Body of pancreas (tissue), 4 donors: Measurements from ENCODE around the gene CTTNBP2. TPM values are rescaled to one million over a fixed set of nuclear protein-coding genes. Genes with fewer than 3 reads are reported as not detected.

Experiments used
- ATAC-seq: fragments of 150-250 bp; one replicate; pipeline ENCODE4 v1.9.1; 2016
- DNase-seq, 4 donors: peaks; one replicate each; pipeline ENCODE4 v3.0.0-alpha.2; 2019
- H3K27ac ChIP-seq, 4 donors: fragments of 200-600 bp; sonication (generic); 1 replicate in 3 of 4; 2 replicates in 1 of 4; pipeline versions ENCODE4 v1.5.1 to v1.6.1; 2016 to 2019; ENCODE audit warnings: mild to moderate bottlenecking in 1 of 4, mixed read lengths in 1 of 4, moderate library complexity in 1 of 4
- H3K27me3 ChIP-seq, 2 donors: fragments of 200-600 bp; sonication (generic); one replicate each; pipeline ENCODE4 v1.6.0; 2016; ENCODE audit warnings: mild to moderate bottlenecking in 1 of 2
- H3K36me3 ChIP-seq, 2 donors: fragments of 200-600 bp; sonication (generic); replicated peaks in 1 of 2; 2 replicates each; pipeline ENCODE4 v1.5.1; 2016; ENCODE audit warnings: low read depth in 2 of 2; ENCODE audit not compliant: insufficient read depth in 1 of 2
- H3K4me1 ChIP-seq: fragments of 200-600 bp; sonication (generic); one replicate; pipeline ENCODE4 v1.6.0; 2016
- H3K4me3 ChIP-seq, 2 donors: fragments of 200-600 bp; sonication (generic); 1 replicate in 1 of 2; 2 replicates in 1 of 2; pipeline ENCODE4 v1.5.1; 2016 to 2019
- H3K9me3 ChIP-seq, 3 donors: fragments of 200-600 bp; sonication (generic); 1 replicate in 2 of 3; 2 replicates in 1 of 3; pipeline ENCODE4 v1.5.1; 2016
- CTCF ChIP-seq, 7 experiments: fragments of 450-650 bp in 4 of 7; fragments of 200-600 bp in 3 of 7; sonication (generic) in 3 of 7; IDR thresholded peaks; one replicate each; pipeline ENCODE4 v1.5.1; 2016 to 2019; ENCODE audit warnings: antibody characterized with exemption in 7 of 7
- POLR2A ChIP-seq, 3 donors: fragments of 450-650 bp; IDR thresholded peaks; one replicate each; pipeline ENCODE4 v1.6.1; 2016; ENCODE audit warnings: antibody characterized with exemption in 3 of 3, mild to moderate bottlenecking in 2 of 3
- WGBS, 2 donors: methylation state at CpG; one replicate each; pipeline ENCODE4 v1.1.5; 2017; 5-methylcytosine and 5-hydroxymethylcytosine counted together
- intact Hi-C: fragments of 100-400 bp; cut with DNase I; formaldehyde crosslinking; loops from one replicate; pipeline ENCODE4 v1.15.1; 2023
- total RNA-seq, 2 donors: library from RNA; depleted of rRNA; stranded (reverse); fragments of >200 nt; gene quantifications; one replicate each; pipeline ENCODE4 v1.1.0, GENCODE V29; 2016

The CTTNBP2 gene
- total RNA-seq, 2 donors from 2014 or later, result 18.5 to 25.7 TPM

GRCh38 chr7:117829450-117830117 lies 43.7 kb downstream of the CTTNBP2 start:
- no peak overlapping the region for H3K4me3 ChIP-seq
- ATAC-seq (no peak), DNase-seq (no peak)
- peaks cover 30% of the 10 kb centered on the region for H3K4me1 ChIP-seq
- H3K27ac ChIP-seq, result peak overlapping the region in 2 of 4 donors; percentile 7 to 55
- TF ChIP-seq CTCF (IDR thresholded peaks at IDR 0.05), result no peak
- no peak for TF ChIP-seq POLR2A (IDR thresholded peaks at IDR 0.05)
- intact Hi-C loops, result no loop called here
- no peaks in the 10 kb centered on the region for H3K36me3 ChIP-seq
- WGBS, 2 donors, result 52 to 62% methylated on average over 1 of the region's 1 CpG
- no peaks in the 10 kb centered on the region for H3K27me3 ChIP-seq
- no peaks in the 10 kb centered on the region for H3K9me3 ChIP-seq

GRCh38 chr7:117828825-117829224 lies 44.4 kb downstream of the CTTNBP2 start:
- TF ChIP-seq POLR2A (IDR thresholded peaks at IDR 0.05), result no peak
- no peak for TF ChIP-seq CTCF (IDR thresholded peaks at IDR 0.05)
- no peak overlapping the region for H3K4me3 ChIP-seq
- peaks cover 30% of the 10 kb centered on the region for H3K4me1 ChIP-seq
- H3K36me3 ChIP-seq, result no peaks in the 10 kb centered on the region
- DNase-seq (no peak), ATAC-seq (no peak)
- intact Hi-C loops, result no loop called here
- peak overlapping the region in 1 of 4 donors; percentile 7 for H3K27ac ChIP-seq
- no peaks in the 10 kb centered on the region for H3K27me3 ChIP-seq
- WGBS, 2 donors, result 88% methylated on average over 2 of the region's 2 CpGs
- no peaks in the 10 kb centered on the region for H3K9me3 ChIP-seq

- peaks cover 30% of the 10 kb centered on the region for H3K4me1 ChIP-seq
- TF ChIP-seq CTCF (IDR thresholded peaks at IDR 0.05) (no peak), POLR2A (IDR thresholded peaks at IDR 0.05) (no peak)
- H3K4me3 ChIP-seq, result no peak overlapping the region
- H3K27ac ChIP-seq, result peak overlapping the region in 1 of 4 donors; percentile 4
- no peaks in the 10 kb centered on the region for H3K9me3 ChIP-seq
- 26 to 68% methylated on average over 2 of the region's 2 CpGs for WGBS, 2 donors
- H3K36me3 ChIP-seq, result no peaks in the 10 kb centered on the region
- intact Hi-C loops, result no loop called here
- ATAC-seq (no peak), DNase-seq (no peak)
- no peaks in the 10 kb centered on the region for H3K27me3 ChIP-seq
Observed at GRCh38 chr7:117827862-117828261, 45.4 kb downstream of the CTTNBP2 start.

GRCh38 chr7:117825132-117825531 lies 48.1 kb downstream of the CTTNBP2 start:
- no peak for ATAC-seq
- Histone ChIP-seq H3K36me3 (no peaks in the 10 kb centered on the region), H3K4me3 (no peak overlapping the region), H3K27ac (no peak overlapping the region), H3K27me3 (no peaks in the 10 kb centered on the region), H3K9me3 (no peaks in the 10 kb centered on the region), H3K4me1 (peaks cover 16% of the 10 kb centered on the region)
- WGBS, 2 donors, result 79 to 88% methylated on average over 2 of the region's 2 CpGs
- DNase-seq, result no peak
- TF ChIP-seq POLR2A (IDR thresholded peaks at IDR 0.05) (no peak), CTCF (IDR thresholded peaks at IDR 0.05) (no peak)
- intact Hi-C loops, result no loop called here

GRCh38 chr7:117824592-117824991 lies 48.6 kb downstream of the CTTNBP2 start:
- H3K36me3 ChIP-seq, result no peaks in the 10 kb centered on the region
- H3K4me1 ChIP-seq, result peaks cover 11% of the 10 kb centered on the region
- DNase-seq, result no peak
- no peak for TF ChIP-seq CTCF (IDR thresholded peaks at IDR 0.05)
- TF ChIP-seq POLR2A (IDR thresholded peaks at IDR 0.05), result no peak
- intact Hi-C loops, result no loop called here
- H3K27me3 ChIP-seq, result no peaks in the 10 kb centered on the region
- no peaks in the 10 kb centered on the region for H3K9me3 ChIP-seq
- no peak for ATAC-seq
- 90 to 95% methylated on average over 2 of the region's 2 CpGs for WGBS, 2 donors
- no peak overlapping the region for H3K4me3 ChIP-seq
- no peak overlapping the region for H3K27ac ChIP-seq
